ENCODE data around the gene PITPNC1. TPM values are rescaled to one million over a fixed set of nuclear protein-coding genes. Genes with fewer than 3 reads are reported as not detected.

PITPNC1 gene
- total RNA-seq, 4 donors from 2014 or later = 2.3 to 8.6 (median 4.3) TPM

DNA sequence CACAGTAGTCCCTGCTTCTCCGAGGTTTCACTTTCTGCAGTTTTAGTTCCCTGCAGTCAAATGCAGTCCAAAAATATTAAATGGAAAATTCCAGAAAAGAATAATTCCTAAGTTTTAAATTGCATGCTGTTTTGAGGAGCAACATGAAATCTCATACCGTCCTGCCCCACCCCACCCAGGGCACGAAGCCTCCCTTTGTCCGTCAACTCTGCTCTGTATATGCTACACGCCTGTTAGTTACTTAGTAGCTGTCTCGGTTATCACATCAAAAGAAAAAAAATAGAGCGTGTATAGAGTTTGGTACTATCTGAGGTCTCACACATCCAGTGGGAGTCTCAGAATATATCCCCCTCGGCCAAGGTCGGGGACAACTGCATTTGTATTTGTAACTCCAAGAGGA, 211.2 kb downstream of the PITPNC1 start:
- H3K4me1 ChIP-seq = no peaks in the 10 kb centered on the region
- DNase-seq = no peak
- no peaks in the 10 kb centered on the region for H3K27me3 ChIP-seq
- in situ Hi-C loops (cut with MboI; ENCODE audit: low sequenced_read_pairs in 4 of 4) (no loop called here), intact Hi-C loops (cut with DNase I; ENCODE audit: low total_unique reads) (no loop called here)
- ATAC-seq = no peak
- no peak for TF ChIP-seq POLR2A (IDR thresholded peaks at IDR 0.05)
- TF ChIP-seq, protein P1, sequence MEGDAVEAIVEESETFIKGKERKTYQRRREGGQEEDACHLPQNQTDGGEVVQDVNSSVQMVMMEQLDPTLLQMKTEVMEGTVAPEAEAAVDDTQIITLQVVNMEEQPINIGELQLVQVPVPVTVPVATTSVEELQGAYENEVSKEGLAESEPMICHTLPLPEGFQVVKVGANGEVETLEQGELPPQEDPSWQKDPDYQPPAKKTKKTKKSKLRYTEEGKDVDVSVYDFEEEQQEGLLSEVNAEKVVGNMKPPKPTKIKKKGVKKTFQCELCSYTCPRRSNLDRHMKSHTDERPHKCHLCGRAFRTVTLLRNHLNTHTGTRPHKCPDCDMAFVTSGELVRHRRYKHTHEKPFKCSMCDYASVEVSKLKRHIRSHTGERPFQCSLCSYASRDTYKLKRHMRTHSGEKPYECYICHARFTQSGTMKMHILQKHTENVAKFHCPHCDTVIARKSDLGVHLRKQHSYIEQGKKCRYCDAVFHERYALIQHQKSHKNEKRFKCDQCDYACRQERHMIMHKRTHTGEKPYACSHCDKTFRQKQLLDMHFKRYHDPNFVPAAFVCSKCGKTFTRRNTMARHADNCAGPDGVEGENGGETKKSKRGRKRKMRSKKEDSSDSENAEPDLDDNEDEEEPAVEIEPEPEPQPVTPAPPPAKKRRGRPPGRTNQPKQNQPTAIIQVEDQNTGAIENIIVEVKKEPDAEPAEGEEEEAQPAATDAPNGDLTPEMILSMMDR (IDR thresholded peaks at IDR 0.05 in 4 of 5, conservative IDR thresholded peaks at IDR 0.05 in 1 of 5) = no peak
- H3K9me3 ChIP-seq = no peaks in the 10 kb centered on the region
- no peak overlapping the region for H3K4me3 ChIP-seq
- no peak overlapping the region for H3K27ac ChIP-seq
- H3K36me3 ChIP-seq = no peaks in the 10 kb centered on the region

DNA sequence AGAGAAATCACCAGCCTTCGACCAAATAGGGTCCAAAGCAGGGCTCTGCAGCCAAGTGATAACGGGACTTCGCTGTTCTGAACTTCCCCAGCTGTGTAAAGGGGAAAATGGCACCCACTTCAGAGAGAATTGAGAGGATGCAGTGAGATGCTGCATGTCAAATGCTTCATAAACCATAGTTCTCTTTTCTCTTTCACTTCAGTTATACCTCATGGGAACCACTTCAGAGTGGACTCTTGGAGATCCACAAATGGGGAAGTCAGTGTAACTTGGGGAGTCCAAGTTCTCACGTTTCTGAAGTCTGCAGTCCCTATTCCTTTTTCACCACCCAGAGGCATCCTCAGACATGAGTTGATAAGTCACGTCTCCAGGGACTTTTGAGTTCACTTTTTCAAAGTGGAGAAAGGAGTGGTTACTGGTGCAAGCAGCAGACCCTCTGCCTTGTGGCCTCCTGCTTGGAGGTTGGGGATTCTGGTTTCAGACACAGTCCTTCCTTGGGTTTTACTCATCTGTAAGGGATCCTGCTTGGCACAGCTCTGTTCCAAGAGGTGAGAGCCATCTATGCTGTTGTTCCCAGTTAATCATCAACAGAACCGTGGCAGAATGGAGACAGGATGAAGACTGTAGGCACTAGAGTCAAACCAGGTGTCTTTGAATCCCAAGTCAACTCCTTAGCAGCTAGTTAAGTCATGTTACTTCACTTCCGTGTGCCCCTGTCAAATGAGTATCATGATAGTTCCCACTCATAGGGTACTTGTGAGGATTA, 217.2 kb downstream of the PITPNC1 start:
- H3K27me3 ChIP-seq = no peaks in the 10 kb centered on the region
- TF ChIP-seq, protein P1 (IDR thresholded peaks at IDR 0.05 in 4 of 5, conservative IDR thresholded peaks at IDR 0.05 in 1 of 5) = no peak
- no peak for TF ChIP-seq POLR2A (IDR thresholded peaks at IDR 0.05)
- H3K4me3 ChIP-seq = no peak overlapping the region
- H3K36me3 ChIP-seq = no peaks in the 10 kb centered on the region
- H3K27ac ChIP-seq = no peak overlapping the region
- H3K4me1 ChIP-seq = no peaks in the 10 kb centered on the region
- no peaks in the 10 kb centered on the region for H3K9me3 ChIP-seq
- ATAC-seq (no peak), DNase-seq (no peak)
- in situ Hi-C loops (cut with MboI; ENCODE audit: low sequenced_read_pairs in 4 of 4) (no loop called here), intact Hi-C loops (cut with DNase I; ENCODE audit: low total_unique reads) (no loop called here)

DNA sequence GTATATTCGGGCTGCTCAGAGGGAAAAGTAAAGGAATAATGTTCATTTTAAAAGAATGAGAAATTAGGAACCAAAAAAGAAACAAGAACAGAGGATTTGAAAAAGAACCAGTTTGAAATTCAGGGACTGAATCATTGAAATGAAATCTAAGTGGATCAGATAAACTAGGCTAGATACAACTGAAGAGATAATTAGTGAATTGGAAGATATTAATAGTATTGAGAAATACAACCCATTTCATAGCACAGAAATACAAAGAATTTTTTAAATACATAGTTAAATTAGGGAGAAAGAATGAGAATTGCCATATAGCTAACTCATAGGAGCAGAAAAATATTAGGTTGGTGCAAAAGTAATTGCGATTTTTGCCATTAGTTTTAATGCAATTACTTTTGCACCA, 223.3 kb downstream of the PITPNC1 start:
- intact Hi-C loops (cut with DNase I; ENCODE audit: low total_unique reads) = no loop called here
- no peak for ATAC-seq

DNA sequence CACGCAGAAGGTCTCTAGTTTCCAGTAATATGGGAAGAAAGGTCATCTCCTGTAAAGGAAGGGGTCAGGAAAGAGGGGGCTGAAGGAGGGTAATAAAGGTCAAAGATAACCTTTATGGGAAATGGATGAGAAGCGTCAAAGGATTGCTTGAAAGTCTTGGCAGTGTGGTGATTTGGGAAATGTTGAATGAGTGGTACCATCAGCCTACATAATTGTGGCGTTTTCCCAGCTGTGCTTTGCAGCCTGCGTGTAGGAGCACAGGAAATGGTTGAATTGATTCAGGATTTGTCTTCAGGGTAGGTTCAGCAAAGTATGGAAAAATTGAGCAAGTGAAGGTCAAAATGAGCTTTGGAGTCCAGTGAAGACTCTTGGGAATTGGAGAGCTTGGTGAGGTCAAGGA, 224.8 kb downstream of the PITPNC1 start:
- Histone ChIP-seq H3K27me3 (no peaks in the 10 kb centered on the region), H3K27ac (no peak overlapping the region), H3K36me3 (no peaks in the 10 kb centered on the region), H3K4me3 (no peak overlapping the region), H3K4me1 (peaks cover 14 to 19% of the 10 kb centered on the region in 2 donors), H3K9me3 (no peaks in the 10 kb centered on the region)
- no peak for ATAC-seq
- TF ChIP-seq POLR2A (IDR thresholded peaks at IDR 0.05) = no peak
- TF ChIP-seq, protein P1 (IDR thresholded peaks at IDR 0.05 in 4 of 5, conservative IDR thresholded peaks at IDR 0.05 in 1 of 5) = no peak
- in situ Hi-C loops (cut with MboI; ENCODE audit: low sequenced_read_pairs in 4 of 4) = loop anchor here in 1 of 4 donors (10.0 kb wide), 1 partner anchor 57 kb away; no protein-coding TSS in a partner anchor
- DNase-seq = no peak
- intact Hi-C loops (cut with DNase I; ENCODE audit: low total_unique reads) = no loop called here

More for the DNA sequence above, 223.3 kb downstream of the PITPNC1 start:
- Histone ChIP-seq H3K36me3 (no peaks in the 10 kb centered on the region), H3K27ac (no peak overlapping the region), H3K4me3 (no peak overlapping the region), H3K27me3 (no peaks in the 10 kb centered on the region), H3K9me3 (no peaks in the 10 kb centered on the region), H3K4me1 (peaks cover 10% of the 10 kb centered on the region in 2 donors)
- in situ Hi-C loops (cut with MboI; ENCODE audit: low sequenced_read_pairs in 4 of 4) = loop anchor here in 1 of 4 donors (10.0 kb wide), 1 partner anchor 56 kb away; no protein-coding TSS in a partner anchor
- TF ChIP-seq POLR2A (IDR thresholded peaks at IDR 0.05) = no peak
- TF ChIP-seq, protein P1 (IDR thresholded peaks at IDR 0.05 in 4 of 5, conservative IDR thresholded peaks at IDR 0.05 in 1 of 5) = no peak
- DNase-seq = no peak

All from gastrocnemius medialis (tissue), 4 donors.